H1 (cell line): ENCODE data around the gene FKBP1B. TPM values are rescaled to one million over a fixed set of nuclear protein-coding genes. Genes with fewer than 3 reads are reported as not detected.

ENCODE experiments used
- CTCF ChIA-PET: fragments of 300-600 bp; sonication (Branson Sonifier 250); formaldehyde crosslinking; loops from one replicate; lab custom pipeline; 2021; ENCODE audit not compliant: partially characterized antibody; lab: Charles Lee
- POLR2A ChIA-PET: fragments of 300-600 bp; sonication (Branson Sonifier 250); formaldehyde crosslinking; loops from one replicate; lab custom pipeline; 2021; ENCODE audit warnings: inconsistent platforms; ENCODE audit not compliant: partially characterized antibody; lab: Charles Lee
- DNase-seq, 2 experiments: peaks; one replicate each; pipeline versions ENCODE4 v3.0.0 to v3.0.0-alpha.2; 2010 to 2022; ENCODE audit warnings: low spot score in 2 of 2, low read depth in 1 of 2, mixed read lengths in 1 of 2
- FAIRE-seq: peaks from 2 replicates; lab custom pipeline; 2011; peaks lifted over from hg19 to GRCh38; lab: Jason Lieb, UNC
- H2AFZ ChIP-seq: 2 replicates; pipeline ENCODE4 v1.8.1; 2012; ENCODE audit warnings: low read length, inconsistent platforms
- H2AK5ac ChIP-seq: 2 replicates; pipeline ENCODE4 v1.6.1; 2013; ENCODE audit warnings: low read depth, low read length
- H2BK120ac ChIP-seq: replicated peaks from 2 replicates; pipeline ENCODE3; 2013; ENCODE audit warnings: low read depth, low read length, inconsistent platforms
- H2BK12ac ChIP-seq: 2 replicates; pipeline ENCODE4 v1.6.1; 2013; ENCODE audit warnings: low read depth, low read length
- H2BK15ac ChIP-seq: 2 replicates; pipeline ENCODE4 v1.6.1; 2013; ENCODE audit warnings: low read length
- H2BK20ac ChIP-seq: 2 replicates; pipeline ENCODE4 v1.6.1; 2013; ENCODE audit warnings: low read length
- H2BK5ac ChIP-seq: 2 replicates; pipeline ENCODE4 v1.6.1; 2013; ENCODE audit warnings: low read depth, low read length
- H3K14ac ChIP-seq: 2 replicates; pipeline ENCODE4 v1.6.1; 2013; ENCODE audit warnings: inconsistent platforms; ENCODE audit not compliant: insufficient read length
- H3K18ac ChIP-seq: 2 replicates; pipeline ENCODE4 v1.6.1; 2013; ENCODE audit warnings: low read length; ENCODE audit errors: extremely low read depth
- H3K23ac ChIP-seq: 2 replicates; pipeline ENCODE4 v1.6.1; 2013; ENCODE audit warnings: inconsistent platforms; ENCODE audit not compliant: insufficient read length
- H3K23me2 ChIP-seq: 2 replicates; pipeline ENCODE4 v1.6.1; 2013; ENCODE audit warnings: low read depth, low read length
- H3K27ac ChIP-seq: 2 replicates; pipeline ENCODE4 v1.6.1; 2011; ENCODE audit warnings: low read depth, low read length, inconsistent platforms
- H3K27me3 ChIP-seq, 4 experiments: replicated peaks in 1 of 4; 1 replicate in 1 of 4; 2 replicates in 3 of 4; pipeline versions ENCODE4 v1.6.1 to v1.8.1; 2011 to 2013; ENCODE audit warnings: low read length in 3 of 4, mild to moderate bottlenecking in 3 of 4, inconsistent platforms in 2 of 4, mixed read lengths in 2 of 4, moderate library complexity in 1 of 4; ENCODE audit not compliant: control insufficient read depth in 3 of 4, insufficient read depth in 3 of 4; ENCODE audit errors: extremely low read depth in 1 of 4
- H3K36me3 ChIP-seq, 4 experiments: 2 replicates each; pipeline versions ENCODE4 v1.6.1 to v1.8.1; 2011 to 2013; ENCODE audit warnings: mild to moderate bottlenecking in 4 of 4, low read length in 3 of 4, moderate library complexity in 2 of 4, control low read depth in 1 of 4, inconsistent platforms in 1 of 4; ENCODE audit not compliant: insufficient read depth in 4 of 4, control insufficient read depth in 2 of 4
- H3K4ac ChIP-seq: replicated peaks from 2 replicates; pipeline ENCODE3; 2013; ENCODE audit warnings: low read length, low read depth, mixed read lengths, inconsistent platforms; ENCODE audit not compliant: insufficient read length
- H3K4me1 ChIP-seq, 4 experiments: replicated peaks in 1 of 4; 1 replicate in 1 of 4; 2 replicates in 3 of 4; pipeline versions ENCODE4 v1.6.1 to v1.8.1; 2011 to 2013; ENCODE audit warnings: low read length in 3 of 4, inconsistent platforms in 2 of 4, mixed read lengths in 1 of 4; ENCODE audit not compliant: insufficient read depth in 4 of 4, control insufficient read depth in 3 of 4
- H3K4me2 ChIP-seq, 2 experiments: 2 replicates each; pipeline versions ENCODE4 v1.6.1 to v1.8.1; 2011 to 2013; ENCODE audit warnings: low read depth in 2 of 2, low read length in 2 of 2, control low read depth in 1 of 2, inconsistent platforms in 1 of 2, mild to moderate bottlenecking in 1 of 2; ENCODE audit not compliant: insufficient read depth in 1 of 2
- H3K4me3 ChIP-seq, 4 experiments: fragments of 200-600, 300-600 bp in 1 of 4; sonication (generic), shearing (Covaris generic), sonication (Bioruptor Twin) in 1 of 4; 2 replicates each; pipeline versions ENCODE4 v1.5.1 to v1.8.1; 2011 to 2016; ENCODE audit warnings: low read length in 4 of 4, low read depth in 3 of 4, control low read depth in 2 of 4, inconsistent platforms in 2 of 4, mild to moderate bottlenecking in 2 of 4, mixed read lengths in 1 of 4, moderate library complexity in 1 of 4; ENCODE audit not compliant: insufficient read depth in 2 of 4; ENCODE audit errors: extremely low read depth in 1 of 4
- H3K56ac ChIP-seq: replicated peaks from 2 replicates; pipeline ENCODE3; 2013; ENCODE audit warnings: low read depth, mild to moderate bottlenecking, mixed read lengths, low read length, inconsistent platforms; ENCODE audit not compliant: insufficient read length
- H3K79me1 ChIP-seq: 2 replicates; pipeline ENCODE4 v1.6.1; 2013; ENCODE audit warnings: low read depth, low read length, control low read depth
- H3K79me2 ChIP-seq, 2 experiments: 2 replicates each; pipeline versions ENCODE4 v1.6.1 to v1.8.1; 2012 to 2013; ENCODE audit warnings: low read length in 2 of 2, mild to moderate bottlenecking in 2 of 2, inconsistent platforms in 1 of 2; ENCODE audit not compliant: insufficient read depth in 2 of 2, control insufficient read depth in 1 of 2
- H3K9ac ChIP-seq, 4 experiments: replicated peaks in 1 of 4; 1 replicate in 1 of 4; 2 replicates in 3 of 4; pipeline versions ENCODE4 v1.6.1 to v1.8.1; 2011 to 2013; ENCODE audit warnings: low read depth in 3 of 4, low read length in 3 of 4, control low read depth in 2 of 4, mild to moderate bottlenecking in 2 of 4, moderate library complexity in 2 of 4, inconsistent platforms in 1 of 4; ENCODE audit errors: extremely low read depth in 1 of 4
- H3K9me3 ChIP-seq, 2 experiments: 2 replicates each; pipeline versions ENCODE4 v1.6.1 to v1.8.1; 2012 to 2013; ENCODE audit warnings: mild to moderate bottlenecking in 2 of 2, moderate library complexity in 2 of 2, control low read depth in 1 of 2, inconsistent platforms in 1 of 2, low read depth in 1 of 2, low read length in 1 of 2, mixed read lengths in 1 of 2; ENCODE audit not compliant: insufficient read depth in 2 of 2
- H4K20me1 ChIP-seq, 2 experiments: replicated peaks in 1 of 2; 2 replicates each; pipeline versions ENCODE3 to v1.8.1; 2011 to 2013; ENCODE audit warnings: inconsistent platforms in 2 of 2, low read length in 2 of 2, mild to moderate bottlenecking in 1 of 2; ENCODE audit not compliant: insufficient read depth in 2 of 2, control insufficient read depth in 1 of 2
- H4K5ac ChIP-seq: 2 replicates; pipeline ENCODE4 v1.6.1; 2013; ENCODE audit warnings: low read length, low read depth, mixed read lengths, inconsistent platforms; ENCODE audit not compliant: insufficient read length
- H4K8ac ChIP-seq: 2 replicates; pipeline ENCODE4 v1.8.0; 2013; ENCODE audit warnings: mild to moderate bottlenecking, moderate library complexity, low read length, inconsistent platforms; ENCODE audit not compliant: insufficient read depth; ENCODE audit errors: extremely low read depth
- H4K91ac ChIP-seq: replicated peaks from 2 replicates; pipeline ENCODE3; 2013; ENCODE audit warnings: low read length, mixed read lengths, inconsistent platforms; ENCODE audit not compliant: insufficient read length
- CBX5 ChIP-seq: fragments of 300-800, 300-1000 bp; sonication (generic); IDR thresholded peaks from 2 replicates; pipeline ENCODE4 v1.7.1; 2016; ENCODE audit warnings: antibody characterized with exemption, low read length, low read depth
- EZH2 ChIP-seq: fragments of 200-600 bp; sonication (generic); IDR thresholded peaks from 2 replicates; pipeline ENCODE4 v1.7.1; 2012; ENCODE audit warnings: low read depth, mild to moderate bottlenecking, moderate library complexity, low read length, inconsistent platforms; ENCODE audit not compliant: severe bottlenecking
- SIX5 ChIP-seq: IDR thresholded peaks from 2 replicates; pipeline ENCODE4 v1.6.1; 2011; ENCODE audit warnings: mild to moderate bottlenecking, low read depth, low read length
- SRF ChIP-seq: IDR thresholded peaks from 2 replicates; pipeline ENCODE4 v1.6.1; 2011; ENCODE audit warnings: mild to moderate bottlenecking, low read depth, low read length, moderate library complexity
- YY1 ChIP-seq: IDR thresholded peaks from 2 replicates; pipeline ENCODE4 v1.6.1; 2011; ENCODE audit warnings: low read depth, mild to moderate bottlenecking, low read length
- ZNF274 ChIP-seq: IDR thresholded peaks from 2 replicates; pipeline ENCODE4 v1.7.0; 2012; ENCODE audit warnings: low read length, borderline replicate concordance; ENCODE audit errors: extremely low read depth
- WGBS, 2 experiments: shearing (Covaris generic) in 1 of 2; methylation state at CpG; one replicate each; pipeline versions ENCODE4 v1.1.6 to v1.1.7; 2013 to 2015; ENCODE audit warnings: low lambda C conversion rate in 2 of 2, mixed read lengths in 2 of 2, inconsistent platforms in 1 of 2, low coverage in 1 of 2, missing lambda C conversion rate in 1 of 2; ENCODE audit not compliant: insufficient replicate concordance in 2 of 2, insufficient coverage in 1 of 2, insufficient read length in 1 of 2; ENCODE audit errors: extremely low coverage in 1 of 2, missing lambda C conversion rate in 1 of 2; 5-methylcytosine and 5-hydroxymethylcytosine counted together
- polyA plus RNA-seq, 7 experiments: library from polyadenylated mRNA; depleted of rRNA in 3 of 7; stranded (reverse) in 5 of 7; unstranded in 2 of 7; fragments of >200 nt in 5 of 7; fragments of 200-250 nt in 2 of 7; gene quantifications; 1 replicate in 5 of 7; 2 replicates in 1 of 7; 4 replicates in 1 of 7; pipeline versions ENCODE4 v1.2.1 to v1.2.3, GENCODE V29; 2011 to 2013; ENCODE audit warnings: missing spikeins in 2 of 7, mixed read lengths in 2 of 7
- total RNA-seq: library from RNA; stranded (reverse); fragmentation: NEBNext Ultra II Directional; extraction: Animal tissue kit (Norgen Biotek cat#: 25700); gene quantifications from 2 replicates; pipeline ENCODE4 v1.2.1, GENCODE V29; 2021
- TF ChIP-seq, protein P1 (sequence below): IDR thresholded peaks from 2 replicates; pipeline ENCODE4 v1.6.1; 2012; ENCODE audit warnings: inconsistent platforms
- TF ChIP-seq, protein P2 (sequence below), 3 experiments: IDR thresholded peaks; 1 replicate in 2 of 3; 2 replicates in 1 of 3; pipeline versions ENCODE4 v1.5.1 to v1.6.1; 2011; ENCODE audit warnings: low read length in 3 of 3, mild to moderate bottlenecking in 3 of 3, inconsistent platforms in 2 of 3, low read depth in 1 of 3, moderate library complexity in 1 of 3; ENCODE audit not compliant: insufficient read depth in 1 of 3; ENCODE audit errors: control extremely low read depth in 1 of 3

Gene FKBP1B
- total and polyA plus RNA-seq, 2 of the 8 experiments (the other 6 are each of a cell fraction or from before 2014, with no cell fraction given) = 50.8 to 151 TPM

DNA sequence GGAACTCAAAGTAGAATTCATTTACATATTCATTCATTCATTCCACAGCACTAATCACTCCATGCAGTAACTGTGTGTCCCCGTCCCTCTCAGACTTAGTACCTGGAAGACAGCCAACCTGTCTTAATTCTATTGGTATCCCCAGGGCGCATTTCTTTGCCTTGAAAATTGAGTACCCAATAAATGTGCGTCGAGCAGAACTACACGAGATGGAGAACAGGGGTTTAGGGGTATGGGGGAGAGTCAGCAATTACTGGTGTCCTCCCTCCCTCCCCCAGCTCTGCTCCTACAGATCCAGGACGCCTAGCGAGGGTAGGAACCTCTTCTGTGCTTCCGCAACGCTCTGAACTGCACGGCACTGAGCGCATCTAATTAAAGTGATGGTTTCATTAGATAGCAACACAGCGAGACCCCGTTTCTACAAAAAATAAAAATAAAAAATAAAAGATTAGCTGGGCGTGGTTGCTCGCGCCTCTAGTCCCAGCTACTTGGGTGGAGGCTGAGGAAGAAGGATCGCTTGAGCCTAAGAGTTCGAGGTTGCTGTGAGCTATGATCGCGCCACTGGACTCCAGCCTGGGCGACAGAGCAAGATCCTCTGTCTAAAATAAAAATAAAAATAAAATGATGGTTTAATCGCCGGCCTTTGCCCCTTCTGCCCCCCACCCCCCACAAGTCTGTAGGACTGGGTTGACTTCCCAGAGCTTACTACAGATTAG lies 614 bp upstream of the FKBP1B start:
- no peak overlapping the region for H2BK5ac ChIP-seq
- H3K27me3 ChIP-seq = no peaks in the 10 kb centered on the region
- TF ChIP-seq CBX5 = no peak
- no peak for TF ChIP-seq YY1
- TF ChIP-seq, protein P1, sequence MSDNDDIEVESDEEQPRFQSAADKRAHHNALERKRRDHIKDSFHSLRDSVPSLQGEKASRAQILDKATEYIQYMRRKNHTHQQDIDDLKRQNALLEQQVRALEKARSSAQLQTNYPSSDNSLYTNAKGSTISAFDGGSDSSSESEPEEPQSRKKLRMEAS = no peak
- TF ChIP-seq ZNF274 = no peak
- TF ChIP-seq SRF = no peak
- TF ChIP-seq SIX5 = no peak
- TF ChIP-seq EZH2 = no peak
- TF ChIP-seq, protein P2, sequence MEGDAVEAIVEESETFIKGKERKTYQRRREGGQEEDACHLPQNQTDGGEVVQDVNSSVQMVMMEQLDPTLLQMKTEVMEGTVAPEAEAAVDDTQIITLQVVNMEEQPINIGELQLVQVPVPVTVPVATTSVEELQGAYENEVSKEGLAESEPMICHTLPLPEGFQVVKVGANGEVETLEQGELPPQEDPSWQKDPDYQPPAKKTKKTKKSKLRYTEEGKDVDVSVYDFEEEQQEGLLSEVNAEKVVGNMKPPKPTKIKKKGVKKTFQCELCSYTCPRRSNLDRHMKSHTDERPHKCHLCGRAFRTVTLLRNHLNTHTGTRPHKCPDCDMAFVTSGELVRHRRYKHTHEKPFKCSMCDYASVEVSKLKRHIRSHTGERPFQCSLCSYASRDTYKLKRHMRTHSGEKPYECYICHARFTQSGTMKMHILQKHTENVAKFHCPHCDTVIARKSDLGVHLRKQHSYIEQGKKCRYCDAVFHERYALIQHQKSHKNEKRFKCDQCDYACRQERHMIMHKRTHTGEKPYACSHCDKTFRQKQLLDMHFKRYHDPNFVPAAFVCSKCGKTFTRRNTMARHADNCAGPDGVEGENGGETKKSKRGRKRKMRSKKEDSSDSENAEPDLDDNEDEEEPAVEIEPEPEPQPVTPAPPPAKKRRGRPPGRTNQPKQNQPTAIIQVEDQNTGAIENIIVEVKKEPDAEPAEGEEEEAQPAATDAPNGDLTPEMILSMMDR (IDR thresholded peaks at IDR 0.05; ENCODE audit: control extremely low read depth in 1 of 3, insufficient read depth in 1 of 3, low read depth in 1 of 3, low read length in 3 of 3) = no peak
- TF ChIP-seq, all 59 proteins: peak for 0
- Histone ChIP-seq H3K23ac (no peak overlapping the region), H2AK5ac (no peak overlapping the region), H3K14ac (no peak overlapping the region), H2BK12ac (no peak overlapping the region), H3K4me1 (peaks cover 5 to 12% (median 6%) of the 10 kb centered on the region in 4 experiments; a peak in 5 of 7 replicates), H3K79me1 (peaks cover 2% of the 10 kb centered on the region; the same call in 1 of the 2 replicates), H3K23me2 (peaks cover 5% of the 10 kb centered on the region; the same call in 1 of the 2 replicates), H2BK120ac (no peak overlapping the region), H3K9ac (peak overlapping the region in 1 of 4 experiments; percentile 51; a peak in 1 of 7 replicates), H3K9me3 (no peaks in the 10 kb centered on the region), H3K36me3 (0 out of 8 replicates have a peak, but pooled peaks cover 0 to 2% (median 0%) of the 10 kb centered on the region in 4 experiments), H2AFZ (no peak overlapping the region), H3K4ac (no peak overlapping the region), H4K91ac (no peak overlapping the region), H3K79me2 (peaks cover 0 to 31% of the 10 kb centered on the region in 2 experiments; a peak in 3 of 4 replicates), H3K27ac (no peak overlapping the region), H3K56ac (no peak overlapping the region), H4K5ac (no peak overlapping the region), H4K8ac (no peak overlapping the region), H2BK15ac (no peak overlapping the region), H3K18ac (no peak overlapping the region), H3K4me2 (peak overlapping the region; percentile 88 to 91), H4K20me1 (peaks cover 0 to 3% of the 10 kb centered on the region in 2 experiments), H2BK20ac (no peak overlapping the region), H3K4me3 (peak overlapping the region; percentile 78 to 95 (median 83); a peak in 7 of 8 replicates)
- CTCF ChIA-PET = interaction anchor here (0.6 to 4.8 kb wide), 2 partner anchors 11 to 115 kb away, joined by 3 to 23 read pairs; no protein-coding TSS in a partner anchor
- DNase-seq = no peak
- POLR2A ChIA-PET = interaction anchor here (0.8 to 3.1 kb wide), 7 partner anchors 17 to 122 kb away, joined by 3 to 22 read pairs (median 3); partner anchors contain the start of genes ATAD2B, SF3B6 and TP53I3
- no peak for FAIRE-seq
- 54% methylated on average over 23 of the region's 23 CpGs; no CpG with 5 or more reads in 1 of the 2 experiments for WGBS, 2 experiments
